OCI-LY3 (cell line): ENCODE data around the gene MARK2.
A peak's percentile ranks its signal among the peaks of the same experiment; 100 is the strongest.

ENCODE experiments used
- H2AFZ ChIP-seq: fragments of 200-600, 300-600 bp; shearing (Covaris generic); 2 replicates; pipeline ENCODE4 v1.6.0; 2014; ENCODE audit warnings: antibody characterized with exemption, low read depth, low read length
- H3K27ac ChIP-seq: fragments of 200-600, 300-600 bp; sonication (generic); 2 replicates; pipeline ENCODE4 v1.5.1; 2014; ENCODE audit warnings: mild to moderate bottlenecking, low read length, moderate library complexity, mixed read lengths
- H3K27me3 ChIP-seq: fragments of 200-600, 300-600 bp; sonication (generic); 2 replicates; pipeline ENCODE4 v1.6.1; 2014; ENCODE audit warnings: low read depth, low read length, mixed read lengths
- H3K36me3 ChIP-seq: fragments of 200-600, 300-600 bp; sonication (generic); replicated peaks from 2 replicates; pipeline ENCODE3; 2014; ENCODE audit warnings: low read depth, low read length, mixed read lengths
- H3K4me1 ChIP-seq: fragments of 300-600, 200-600 bp; sonication (generic); 2 replicates; pipeline ENCODE4 v1.6.1; 2014; ENCODE audit warnings: low read length, mixed read lengths
- H3K4me2 ChIP-seq: fragments of 200-600, 300-600 bp; sonication (generic); 2 replicates; pipeline ENCODE4 v1.6.1; 2014; ENCODE audit warnings: low read length, mixed read lengths
- H3K4me3 ChIP-seq: fragments of 300-600, 200-600 bp; sonication (generic); 2 replicates; pipeline ENCODE4 v1.5.1; 2014; ENCODE audit warnings: antibody characterized with exemption, mild to moderate bottlenecking, low read length, moderate library complexity
- H3K79me2 ChIP-seq: fragments of 300-600, 200-600 bp; shearing (Covaris generic); 2 replicates; pipeline ENCODE4 v1.6.1; 2014; ENCODE audit warnings: mild to moderate bottlenecking, low read length, mixed read lengths
- H3K9ac ChIP-seq: fragments of 300-600, 200-600 bp; shearing (Covaris generic); 2 replicates; pipeline ENCODE4 v1.6.0; 2014; ENCODE audit warnings: mild to moderate bottlenecking, low read length, moderate library complexity
- H3K9me3 ChIP-seq: fragments of 200-600, 300-600 bp; shearing (Covaris generic); 2 replicates; pipeline ENCODE4 v1.6.1; 2014; ENCODE audit warnings: low read length, mixed read lengths; ENCODE audit not compliant: insufficient read depth
- H4K20me1 ChIP-seq: fragments of 200-600, 300-600 bp; sonication (generic); 2 replicates; pipeline ENCODE4 v1.6.1; 2016; ENCODE audit warnings: low read length, mixed read lengths; ENCODE audit not compliant: insufficient read depth
- CTCF ChIP-seq: fragments of 200-600, 300-600 bp; sonication (generic); IDR thresholded peaks from 2 replicates; pipeline ENCODE4 v1.5.1; 2014; ENCODE audit warnings: antibody characterized with exemption, low read length, low read depth
- EZH2phosphoT487 ChIP-seq: fragments of 200-600 bp; shearing (Covaris generic); IDR thresholded peaks from 2 replicates; pipeline ENCODE4 v1.6.1; 2018; ENCODE audit warnings: antibody characterized with exemption, mixed run types, low read depth

Gene MARK2

GRCh38 chr11:63888170-63889086, 49.5 kb downstream of the MARK2 start:
- H2AFZ ChIP-seq = no peak overlapping the region
- peaks cover 78% of the 10 kb centered on the region for H4K20me1 ChIP-seq
- peak overlapping the region; percentile 81 for H3K4me3 ChIP-seq
- H3K9me3 ChIP-seq = no peaks in the 10 kb centered on the region
- H3K4me1 ChIP-seq = peaks cover 20% of the 10 kb centered on the region
- H3K9ac ChIP-seq = peak overlapping the region; percentile 72
- H3K4me2 ChIP-seq = peak overlapping the region; percentile 93
- H3K27me3 ChIP-seq = no peaks in the 10 kb centered on the region
- peaks cover 90% of the 10 kb centered on the region for H3K79me2 ChIP-seq
- H3K27ac ChIP-seq = peak overlapping the region; percentile 62
- H3K36me3 ChIP-seq = peaks cover 17% of the 10 kb centered on the region
- no peak for TF ChIP-seq CTCF
- no peak for TF ChIP-seq EZH2phosphoT487

- peaks cover 25% of the 10 kb centered on the region for H3K36me3 ChIP-seq
- H2AFZ ChIP-seq = no peak overlapping the region
- H3K27ac ChIP-seq = no peak overlapping the region
- H4K20me1 ChIP-seq = peaks cover 77% of the 10 kb centered on the region
- peaks cover 90% of the 10 kb centered on the region for H3K79me2 ChIP-seq
- H3K27me3 ChIP-seq = no peaks in the 10 kb centered on the region
- H3K9me3 ChIP-seq = no peaks in the 10 kb centered on the region
- H3K4me1 ChIP-seq = peaks cover 20% of the 10 kb centered on the region
- peak overlapping the region; percentile 93 for H3K4me2 ChIP-seq
- no peak overlapping the region; the same call in 1 of the 2 replicates for H3K4me3 ChIP-seq
- TF ChIP-seq EZH2phosphoT487 (no peak), CTCF (no peak)
- no peak overlapping the region for H3K9ac ChIP-seq
These were observed 50.4 kb downstream of the MARK2 start for GRCh38 chr11:63889344-63889743.

GRCh38 chr11:63890368-63890767, 51.5 kb downstream of the MARK2 start:
- peaks cover 70% of the 10 kb centered on the region for H4K20me1 ChIP-seq
- H3K36me3 ChIP-seq = peaks cover 28% of the 10 kb centered on the region
- TF ChIP-seq EZH2phosphoT487 = no peak
- no peak for TF ChIP-seq CTCF
- H3K79me2 ChIP-seq = peaks cover 81% of the 10 kb centered on the region
- no peaks in the 10 kb centered on the region for H3K27me3 ChIP-seq
- no peak overlapping the region for H2AFZ ChIP-seq
- H3K9me3 ChIP-seq = no peaks in the 10 kb centered on the region
- no peak overlapping the region for H3K4me3 ChIP-seq
- no peak overlapping the region for H3K4me2 ChIP-seq
- H3K9ac ChIP-seq = no peak overlapping the region
- peaks cover 20% of the 10 kb centered on the region for H3K4me1 ChIP-seq
- H3K27ac ChIP-seq = no peak overlapping the region

- TF ChIP-seq EZH2phosphoT487 (no peak), CTCF (no peak)
- peaks cover 17% of the 10 kb centered on the region for H3K4me1 ChIP-seq
- no peak overlapping the region for H3K9ac ChIP-seq
- no peak overlapping the region for H3K27ac ChIP-seq
- H3K36me3 ChIP-seq = peaks cover 41% of the 10 kb centered on the region
- no peak overlapping the region for H3K4me2 ChIP-seq
- no peaks in the 10 kb centered on the region for H3K27me3 ChIP-seq
- H3K4me3 ChIP-seq = no peak overlapping the region
- H3K79me2 ChIP-seq = peaks cover 67% of the 10 kb centered on the region
- no peaks in the 10 kb centered on the region for H3K9me3 ChIP-seq
- peaks cover 62% of the 10 kb centered on the region for H4K20me1 ChIP-seq
- H2AFZ ChIP-seq = no peak overlapping the region
These were observed 53.3 kb downstream of the MARK2 start for GRCh38 chr11:63892228-63892627.
